NCI-H2196 treated with DMSO at 0.1 percent for 48 hours (cell line): ENCODE measurements around the gene MTFP1.
"Not testable (repeated sequence)": the region's sequence is repeated elsewhere in the genome, so short reads cannot be mapped to it uniquely, and the experiment has no call there.

ENCODE experiments used
- DNase-seq: peaks from one replicate; lab custom pipeline; 2025; ENCODE audit not compliant: unreplicated experiment; lab: John Stamatoyannopoulos, UW

The MTFP1 gene

DNA sequence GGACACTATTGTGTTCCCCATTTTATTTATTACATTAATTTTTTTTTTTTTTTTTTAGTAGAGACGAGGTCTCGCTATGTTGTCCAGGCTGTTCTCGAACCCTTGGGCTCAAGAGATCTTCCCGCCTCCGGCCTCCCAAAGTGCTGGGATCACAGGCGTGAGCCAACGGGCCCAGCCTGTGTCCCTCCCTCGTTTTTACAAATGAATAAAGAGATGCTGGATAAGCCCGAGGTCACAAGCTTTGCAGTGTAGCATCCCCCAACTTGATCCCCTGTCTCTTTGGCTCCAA, 297 bp upstream of the MTFP1 start:
- no peak for DNase-seq

- peak; percentile 23 for DNase-seq
These were observed 1.1 kb downstream of the MTFP1 start for GRCh38 chr22:30426388-30427353.

DNA sequence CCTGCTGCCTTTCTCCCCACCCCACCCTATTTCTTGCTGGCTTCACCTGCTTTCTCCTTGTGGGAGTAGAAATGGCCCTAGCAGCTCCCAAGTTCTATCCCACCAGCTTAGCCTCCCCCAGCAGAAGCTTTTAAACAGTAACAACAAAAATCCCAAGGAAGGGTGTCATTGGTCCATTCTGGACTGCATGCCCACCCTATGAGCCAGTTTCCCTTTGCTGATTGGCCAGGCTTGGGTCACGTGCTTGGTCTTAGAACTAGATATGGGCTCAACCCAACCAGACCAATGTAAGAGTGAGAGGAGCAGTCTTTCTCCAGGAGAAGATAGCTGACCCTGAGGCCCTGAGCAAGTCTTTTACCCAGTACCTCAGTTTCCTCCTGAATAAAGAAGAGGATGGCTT, 2.3 kb downstream of the MTFP1 start:
- no peak for DNase-seq

DNA sequence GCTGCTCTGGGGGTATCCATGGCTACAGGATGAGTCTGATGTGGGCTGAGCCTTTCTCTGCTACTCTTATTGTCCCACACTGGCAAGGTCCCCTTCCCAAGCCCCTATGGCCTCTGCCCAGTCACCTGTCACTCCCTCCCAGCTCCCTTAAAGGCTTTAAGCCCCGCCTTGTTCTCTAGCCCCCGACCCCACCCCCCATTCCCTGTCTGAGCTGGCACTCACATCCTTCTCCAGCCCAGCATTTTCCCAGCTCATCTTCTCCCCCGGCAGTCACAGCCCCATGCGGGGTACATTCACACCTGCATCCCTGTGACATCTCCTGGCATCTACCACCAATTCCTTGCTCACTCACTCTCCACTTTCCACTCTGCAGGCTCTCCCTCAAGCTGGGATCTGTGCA, 4.3 kb downstream of the MTFP1 start:
- DNase-seq = no peak

- no peak for DNase-seq
These were observed 5.4 kb downstream of the MTFP1 start for GRCh38 chr22:30430933-30431332.

DNA sequence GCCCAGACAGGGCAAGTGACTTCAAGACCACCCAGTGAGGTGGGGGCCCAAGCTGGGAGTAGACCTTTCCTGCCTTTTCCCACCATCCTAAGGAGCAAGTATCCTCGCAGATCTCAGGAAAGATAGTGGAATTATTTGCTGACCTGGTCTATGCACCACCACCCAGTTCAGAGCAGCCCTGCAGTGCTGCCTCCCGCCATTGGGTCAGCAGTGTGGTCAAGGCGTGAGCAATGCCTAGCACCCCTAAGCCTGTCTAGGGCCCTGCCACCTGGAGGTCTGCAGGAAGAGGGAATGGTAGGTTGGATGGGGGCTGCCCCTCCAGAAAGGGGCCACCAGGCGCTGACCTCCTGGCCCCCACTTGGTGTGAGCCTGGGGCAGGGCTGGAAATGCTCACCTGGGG, 6.5 kb downstream of the MTFP1 start:
- DNase-seq = no peak

- no peak for DNase-seq
These were observed 7.0 kb downstream of the MTFP1 start for GRCh38 chr22:30432520-30432919.

GRCh38 chr22:30433227-30433626, 7.7 kb downstream of the MTFP1 start:
- DNase-seq = no peak

GRCh38 chr22:30433773-30434172, 8.2 kb downstream of the MTFP1 start:
- DNase-seq = no peak

DNA sequence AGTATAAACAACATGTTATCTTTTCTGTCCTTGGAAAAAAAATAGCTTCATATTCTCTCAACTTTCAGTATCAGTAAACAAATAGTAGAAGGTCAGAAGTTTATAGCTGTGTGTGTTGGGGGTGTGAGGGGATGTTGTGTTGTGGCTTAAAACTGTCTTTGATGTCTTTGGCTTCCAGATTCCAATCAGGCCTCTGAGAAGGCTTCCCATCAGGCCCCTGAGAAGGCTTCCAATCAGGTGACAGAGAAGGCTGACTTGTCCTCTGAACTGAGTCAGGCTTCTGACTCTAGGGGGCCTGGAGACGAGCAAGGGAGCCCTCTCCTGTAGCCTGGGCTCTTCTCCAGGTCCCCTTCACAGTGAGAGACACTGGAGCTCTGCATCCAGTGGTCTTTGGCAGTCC, 9.3 kb downstream of the MTFP1 start:
- DNase-seq = no peak

DNA sequence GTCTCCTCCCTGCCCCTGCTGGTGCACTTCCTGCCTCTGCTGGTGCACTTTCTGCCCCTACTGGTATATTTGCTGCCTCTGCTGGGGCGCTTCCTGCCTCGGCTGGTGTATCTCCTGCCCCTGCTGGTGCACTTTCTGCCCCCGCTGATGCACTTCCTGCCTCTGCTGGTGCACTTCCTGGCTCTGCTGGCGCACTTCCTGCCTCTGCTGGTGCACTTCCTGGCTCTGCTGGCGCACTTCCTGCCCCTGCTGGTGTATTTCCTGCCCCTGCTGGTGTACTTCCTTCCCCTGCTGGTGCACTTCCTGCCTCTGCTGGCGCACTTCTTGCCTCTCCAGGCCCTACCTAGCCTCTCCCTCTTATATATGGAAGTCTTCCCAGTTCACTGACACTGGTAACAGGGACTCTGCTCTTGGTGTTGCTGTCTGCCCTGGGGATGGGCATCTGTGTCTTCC, 10.1 kb downstream of the MTFP1 start:
- DNase-seq = no peak

DNA sequence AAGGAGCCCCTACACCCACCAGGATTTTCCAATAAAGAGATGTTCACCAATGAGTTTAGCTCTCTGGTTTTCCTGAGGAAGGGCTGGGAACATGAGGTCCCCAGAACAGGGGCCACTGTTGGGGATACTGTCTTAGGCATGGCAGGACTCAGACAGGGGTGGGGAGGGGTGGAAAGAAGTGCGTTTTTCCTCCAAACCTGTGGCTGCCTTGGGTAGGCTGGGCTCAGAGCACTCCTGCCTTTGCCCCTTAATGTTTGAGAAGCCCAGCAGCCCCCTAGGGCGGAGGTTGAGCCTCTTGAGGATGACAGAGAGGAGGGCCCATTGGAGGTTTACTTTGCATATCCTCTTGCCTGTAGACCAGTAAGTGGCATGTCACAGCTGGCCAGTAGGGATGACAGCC, 10.6 kb downstream of the MTFP1 start:
- DNase-seq = no peak

DNA sequence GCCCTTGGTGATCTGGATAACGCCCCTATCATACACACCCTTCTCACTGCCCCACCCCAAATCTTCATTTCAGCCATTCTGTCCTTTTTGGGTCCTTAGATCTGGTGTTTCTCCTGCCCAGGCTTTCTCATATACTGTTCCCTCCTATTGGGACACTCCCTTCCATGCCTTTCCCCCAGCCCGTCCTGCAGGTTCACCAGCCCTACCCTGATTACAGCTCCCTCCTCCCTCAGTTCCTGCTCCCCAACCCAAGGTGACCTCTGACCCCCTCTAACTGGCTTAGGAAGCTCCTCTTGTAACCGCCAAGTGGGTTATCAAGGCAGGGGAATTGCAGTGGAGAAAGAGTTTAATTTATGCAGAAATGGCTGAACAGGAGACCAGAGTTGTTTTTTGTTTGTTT, 13.0 kb downstream of the MTFP1 start:
- no peak for DNase-seq

DNA sequence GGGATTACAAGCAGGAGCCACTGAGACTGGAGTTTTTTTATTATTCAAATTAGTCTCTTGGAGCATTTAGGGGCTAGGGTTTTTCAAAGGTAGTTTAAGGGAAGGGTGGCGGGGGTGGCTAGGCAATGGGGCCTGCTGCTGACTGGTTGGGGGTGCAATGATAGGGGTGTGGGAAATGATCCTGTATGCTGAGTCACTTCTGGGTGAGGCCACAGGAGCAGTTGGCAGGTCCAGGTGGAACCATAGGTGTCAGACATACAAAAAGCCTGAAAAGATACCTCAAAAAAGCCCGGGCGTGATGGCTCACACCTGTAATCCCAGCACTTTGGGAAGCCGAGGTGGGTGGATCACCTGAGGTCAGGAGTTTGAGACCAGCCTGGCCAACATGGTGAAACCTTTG, 13.7 kb downstream of the MTFP1 start:
- no peak for DNase-seq

- DNase-seq = no peak
These were observed 14.3 kb downstream of the MTFP1 start for GRCh38 chr22:30439836-30440235.

GRCh38 chr22:30441088-30441487, 15.5 kb downstream of the MTFP1 start:
- DNase-seq = no peak

- DNase-seq = no peak
These were observed 19.3 kb downstream of the MTFP1 start for GRCh38 chr22:30444632-30445437.

GRCh38 chr22:30445438-30446145, 20.0 kb downstream of the MTFP1 start:
- DNase-seq = no peak

GRCh38 chr22:30447656-30448055, 22.1 kb downstream of the MTFP1 start:
- DNase-seq = no peak

- not testable (repeated sequence) for DNase-seq
These were observed 25.9 kb downstream of the MTFP1 start for GRCh38 chr22:30451488-30451887.

DNA sequence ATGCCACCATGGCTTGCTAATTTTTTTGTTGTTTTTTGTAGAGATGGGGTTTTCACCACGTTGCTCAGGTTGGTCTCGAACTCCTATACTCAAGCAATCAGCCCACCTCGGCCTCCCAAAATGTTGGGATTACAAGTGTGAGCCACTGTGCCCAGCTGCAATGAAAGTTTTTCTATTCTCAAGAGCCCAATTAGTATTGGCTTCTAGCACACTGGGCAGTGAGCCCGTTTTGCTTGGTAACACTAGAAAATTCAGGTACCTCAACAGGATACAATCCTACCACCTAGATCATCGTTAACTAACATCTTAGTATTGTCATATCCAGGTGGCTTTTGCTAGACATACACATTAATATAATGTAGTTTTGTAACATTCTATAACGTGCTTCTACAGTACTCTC, 27.3 kb downstream of the MTFP1 start:
- no peak for DNase-seq
